GM18520 (cell line): Measurements from ENCODE around the gene GLA.

Experiments
- ATAC-seq: cut with Tn5 transposase; IDR thresholded peaks from one replicate; pipeline ENCODE4 v1.9.1; 2021; ENCODE audit not compliant: unreplicated experiment

The GLA gene

DNA sequence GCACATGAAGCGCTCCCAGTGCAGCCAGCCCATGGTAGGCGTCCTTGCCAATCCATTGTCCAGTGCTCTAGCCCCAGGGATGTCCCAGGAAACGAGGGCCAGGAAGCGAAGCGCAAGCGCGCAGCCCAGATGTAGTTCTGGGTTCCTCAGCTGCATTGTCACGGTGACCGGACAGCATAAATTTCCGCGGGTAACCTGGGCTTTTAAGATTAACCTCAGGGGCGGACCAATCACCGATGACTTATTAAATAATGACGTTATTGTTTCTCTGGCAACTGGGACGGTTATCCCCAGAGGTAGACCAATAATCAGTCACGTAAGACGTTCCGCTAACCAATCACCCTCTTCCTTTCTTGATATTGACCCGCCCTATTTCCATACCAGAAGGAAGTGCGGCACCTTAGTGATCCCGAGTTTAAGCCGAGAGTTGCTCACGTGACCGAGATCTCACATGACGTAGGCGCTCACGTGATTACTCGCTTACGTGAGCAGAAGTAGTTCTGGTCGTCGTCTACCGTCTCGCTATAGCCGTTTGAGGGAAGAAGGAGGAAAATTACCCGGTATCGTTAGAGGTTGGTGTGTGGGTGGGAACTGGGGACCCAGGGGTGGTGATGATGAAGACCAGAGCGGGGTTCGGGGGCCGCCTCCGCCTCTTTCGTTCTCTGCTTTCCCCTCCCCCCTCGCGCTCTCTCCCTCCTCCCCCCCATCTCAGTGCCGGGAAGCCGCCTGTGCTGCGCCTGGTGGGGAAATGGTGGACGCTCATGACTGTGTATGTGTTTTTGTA is at the start of gene GLA, which contains the start of gene HNRNPH2:
GLA (minus strand) TSS at position 178 of the 784 bp plus-strand sequence; CDS start at position 156, 22 bp downstream.
HNRNPH2 (plus strand) TSS at position 475 of the 784 bp plus-strand sequence. CDS start 3,767 bp downstream, outside the sequence.
- peak; percentile 93 for ATAC-seq

DNA sequence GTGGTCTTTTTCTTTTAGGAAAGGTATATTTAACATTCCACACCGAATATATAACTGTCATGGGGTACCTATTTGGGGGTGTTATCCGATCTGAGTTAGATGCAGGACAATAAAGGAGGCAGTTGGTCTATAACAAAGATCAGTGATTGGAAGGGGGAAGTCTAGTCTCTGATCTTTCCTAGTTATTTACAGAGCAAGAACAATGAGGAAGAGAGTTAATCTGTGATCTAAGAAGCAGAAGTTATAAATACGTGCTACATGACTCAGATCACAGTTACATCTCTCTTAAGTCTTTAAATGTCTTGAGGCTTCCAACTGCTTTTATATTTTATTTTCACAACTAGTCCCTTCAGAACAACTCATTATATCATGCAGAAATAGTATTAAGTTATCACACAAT is 44.3 kb upstream of the GLA start:
- no peak for ATAC-seq

DNA sequence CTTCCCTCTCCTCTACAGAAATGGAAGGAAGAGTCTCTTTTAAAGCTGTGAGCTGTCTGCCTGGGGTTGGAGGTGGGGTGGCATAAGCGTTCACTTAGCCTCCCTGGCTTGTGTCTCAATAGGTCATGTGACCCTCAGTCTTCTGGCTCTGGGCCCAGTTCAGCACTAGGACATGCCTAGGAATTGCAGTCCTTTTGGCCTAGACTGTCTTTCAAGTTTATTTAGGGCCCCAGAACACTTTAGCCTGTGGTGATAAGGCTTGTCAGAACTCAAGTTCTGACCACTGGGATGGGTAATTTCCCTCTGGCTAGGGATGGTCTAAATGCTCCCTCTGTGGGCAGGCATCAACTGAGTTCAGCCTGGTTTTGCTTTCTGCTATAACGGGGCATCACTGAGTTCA is 43.2 kb upstream of the GLA start:
- no peak for ATAC-seq

DNA sequence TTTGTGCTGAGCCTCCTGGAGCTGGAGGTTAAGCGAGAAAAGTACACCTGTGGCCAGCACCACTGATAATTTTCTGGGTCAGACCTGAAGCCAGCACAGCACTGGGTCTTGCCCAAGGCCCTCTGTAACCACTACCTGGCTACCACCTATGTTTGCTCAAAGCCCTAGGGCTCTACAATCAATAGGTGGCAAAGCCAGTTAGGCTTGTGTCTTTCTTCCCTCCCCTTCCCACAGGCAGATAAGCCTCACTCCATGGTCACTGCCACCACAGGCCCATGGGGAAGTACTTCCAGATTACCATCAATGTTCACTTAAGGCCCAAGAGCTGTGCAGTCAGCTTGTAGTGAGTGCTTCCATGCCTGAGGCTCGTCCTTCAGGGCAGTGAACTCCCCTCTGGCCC is 42.4 kb upstream of the GLA start:
- ATAC-seq: no peak

DNA sequence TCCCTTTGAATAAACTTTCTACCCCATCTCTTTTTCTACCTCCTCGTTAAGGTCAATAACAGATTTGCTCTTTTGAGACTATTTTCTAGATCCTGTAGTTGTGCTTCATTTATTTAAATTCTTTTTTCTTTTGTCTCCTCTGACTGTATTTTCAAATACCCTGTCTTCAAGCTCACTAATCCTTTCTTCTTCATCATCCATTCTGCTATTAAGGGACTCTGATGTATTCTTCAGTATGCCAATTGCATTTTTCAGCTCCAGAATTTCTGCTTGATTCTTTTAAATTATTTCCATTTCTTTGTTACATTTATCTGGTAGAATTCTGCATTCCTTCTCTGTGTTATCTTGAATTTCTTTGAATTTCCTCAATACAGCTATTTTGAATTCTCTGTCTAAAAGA is 41.6 kb upstream of the GLA start:
- ATAC-seq: no peak

DNA sequence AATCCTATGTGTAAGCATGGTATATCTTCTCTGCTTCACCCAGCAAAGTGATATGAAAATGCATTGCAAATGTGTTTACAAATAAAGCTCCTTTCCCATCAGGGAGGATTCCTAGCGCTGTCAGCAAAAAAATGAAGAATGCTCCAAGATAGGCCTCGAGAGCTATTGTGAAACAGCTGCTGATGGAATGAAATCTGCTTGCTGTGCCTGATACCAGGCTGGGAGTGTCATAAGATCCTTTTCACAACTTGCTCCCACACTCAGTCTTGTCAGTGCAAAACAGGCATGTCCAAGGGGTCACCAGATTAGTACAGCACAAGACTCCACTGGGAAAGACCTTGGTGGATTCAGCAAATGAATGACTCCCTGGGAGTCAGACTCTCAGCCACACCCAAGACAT is 34.4 kb upstream of the GLA start:
- no peak for ATAC-seq

DNA sequence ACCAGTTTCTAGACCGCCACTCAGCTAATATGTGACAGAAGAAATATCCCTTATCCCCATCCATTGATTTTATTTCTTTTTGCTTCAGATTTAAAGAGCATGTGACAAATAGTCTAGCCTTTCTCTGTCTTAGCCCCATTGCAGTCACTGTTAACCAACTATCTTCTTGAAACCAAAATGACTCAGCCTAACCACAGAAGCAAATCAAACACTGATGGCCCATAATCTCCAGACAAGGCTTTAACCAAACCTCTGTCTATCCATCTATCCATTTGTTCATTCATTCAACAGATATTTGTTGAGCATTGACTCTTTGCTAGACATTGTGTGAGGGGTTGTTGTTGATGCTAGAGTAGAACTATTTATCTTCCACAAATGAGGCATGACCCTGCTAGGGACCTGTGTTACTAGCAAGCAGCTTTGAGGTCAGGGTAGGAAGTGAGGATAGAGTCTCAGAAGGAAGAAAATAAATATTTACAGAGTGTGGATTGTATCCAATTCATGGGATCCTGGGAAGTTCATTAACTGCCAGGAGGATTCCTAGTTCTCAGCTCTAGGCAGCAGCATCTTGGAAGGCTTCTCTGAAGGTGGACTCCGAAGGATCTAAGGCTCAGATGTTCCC is 22.8 kb upstream of the GLA start:
- peak; percentile 96 for ATAC-seq

DNA sequence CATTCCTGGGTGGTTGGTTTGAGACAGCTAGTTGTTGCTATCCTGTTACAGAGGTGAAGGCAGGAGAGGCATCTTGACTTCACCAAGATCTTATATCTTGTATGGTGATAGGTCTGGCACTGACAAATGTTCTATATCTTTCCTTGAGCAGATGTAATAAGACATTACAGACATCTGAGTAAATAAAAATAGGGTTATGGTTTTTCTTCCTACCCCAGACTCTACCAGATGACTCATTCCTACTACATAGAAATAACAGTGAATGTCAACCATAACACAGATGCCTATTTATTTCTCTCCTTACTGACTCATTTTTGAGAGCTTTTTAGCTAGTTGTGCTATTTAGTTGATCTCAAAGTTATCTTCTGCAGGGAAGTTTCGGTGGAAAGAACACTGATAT is 22.2 kb upstream of the GLA start:
- ATAC-seq: no peak

DNA sequence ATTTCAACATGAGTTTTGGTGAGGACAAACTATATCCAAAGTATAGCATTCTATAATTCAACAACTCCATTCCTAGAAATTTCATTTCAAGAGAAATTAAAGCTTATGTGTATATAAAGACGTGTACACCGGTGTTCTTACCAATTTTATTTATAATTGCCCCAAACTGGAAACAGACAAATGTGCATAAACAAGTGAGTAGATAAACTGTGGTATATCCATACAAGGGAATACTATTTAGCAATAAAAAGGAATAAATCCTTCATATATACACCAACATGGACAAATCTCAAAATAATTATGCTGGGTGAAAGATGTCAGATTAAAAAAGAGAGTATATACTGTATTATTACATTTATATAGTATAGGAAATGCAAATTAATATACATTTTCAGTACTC is 20.2 kb upstream of the GLA start:
- ATAC-seq: no peak

DNA sequence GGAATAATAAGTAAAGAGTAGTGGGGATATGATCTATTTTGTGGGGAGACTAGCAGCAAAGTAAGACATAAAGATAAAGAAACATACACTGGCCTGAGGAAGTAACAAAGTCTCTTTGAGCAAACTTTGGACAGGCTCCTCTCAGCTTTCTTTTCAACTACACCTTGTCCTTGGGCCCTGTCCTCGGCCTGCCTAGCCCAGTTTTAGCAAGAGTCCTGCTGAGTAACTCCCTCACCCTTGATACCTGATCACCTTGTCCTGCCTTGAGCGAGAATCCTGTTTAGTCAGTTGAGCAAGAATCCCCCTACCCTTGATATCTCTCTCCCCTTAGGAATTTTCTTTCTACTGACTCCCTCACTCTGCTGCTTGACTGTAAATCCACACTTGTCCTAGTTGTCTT is 11.8 kb upstream of the GLA start:
- no peak for ATAC-seq

DNA sequence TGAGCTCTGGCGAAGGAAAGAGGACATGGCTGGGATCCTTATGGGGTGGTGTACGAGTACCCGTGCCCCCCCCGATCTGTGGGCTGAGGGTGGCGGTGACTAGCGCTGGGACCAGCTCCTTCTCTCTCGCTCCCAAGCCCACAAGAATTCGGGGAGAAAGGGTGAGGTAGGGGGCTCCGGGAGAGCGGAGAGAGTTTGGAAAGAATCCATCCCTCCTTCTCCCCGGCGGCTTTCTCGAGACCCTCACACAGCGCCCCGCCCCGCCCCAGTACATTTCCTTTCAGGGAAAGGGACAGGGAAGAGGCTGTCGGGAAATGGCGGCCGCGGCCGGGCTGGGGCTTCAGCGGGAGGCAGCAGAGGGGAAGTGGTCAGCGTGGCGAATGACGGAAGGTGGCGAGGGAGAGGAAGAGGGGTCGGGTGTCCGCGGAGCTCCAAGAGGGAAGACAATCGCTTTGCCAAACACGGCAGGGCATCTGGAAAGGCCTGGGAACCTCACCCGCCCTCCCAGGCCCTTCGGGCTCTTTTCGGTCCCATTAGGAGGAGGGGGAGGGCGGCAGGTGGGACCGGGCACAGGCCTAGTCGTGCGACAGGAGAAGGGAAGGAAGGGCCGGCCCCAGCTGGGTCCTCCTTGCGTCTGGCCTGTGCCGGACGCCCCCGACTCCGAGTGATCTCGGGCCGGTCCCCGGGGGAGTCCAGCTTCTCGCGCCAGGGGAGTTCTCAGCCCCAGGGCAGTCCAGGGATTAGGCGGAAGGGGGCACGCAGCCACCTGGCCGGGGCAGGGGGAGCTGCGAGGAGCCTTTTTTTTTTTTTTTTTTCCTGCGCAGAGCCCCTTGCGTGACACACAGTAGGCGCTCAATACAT is 10.5 kb upstream of the GLA start:
- ATAC-seq: no peak

DNA sequence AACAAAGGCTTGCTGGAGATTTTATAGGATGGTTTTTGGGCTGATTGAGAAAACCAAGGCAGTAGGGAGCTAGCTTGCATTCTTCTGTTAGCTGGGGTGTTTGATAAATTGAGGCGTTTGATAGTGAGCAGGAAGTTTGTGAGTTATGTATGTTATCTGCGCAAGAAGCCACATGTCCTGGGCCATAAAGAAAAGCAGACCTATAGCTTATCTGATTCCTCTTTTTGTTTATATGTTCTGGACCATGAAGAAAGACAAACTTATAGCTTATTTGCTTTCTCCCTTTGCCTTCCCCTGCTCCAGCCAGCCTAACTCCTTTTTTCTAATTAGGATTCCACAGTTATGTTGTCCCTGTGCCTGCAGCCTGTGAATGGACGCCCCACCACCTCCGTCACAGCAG is 9.5 kb upstream of the GLA start:
- no peak for ATAC-seq

DNA sequence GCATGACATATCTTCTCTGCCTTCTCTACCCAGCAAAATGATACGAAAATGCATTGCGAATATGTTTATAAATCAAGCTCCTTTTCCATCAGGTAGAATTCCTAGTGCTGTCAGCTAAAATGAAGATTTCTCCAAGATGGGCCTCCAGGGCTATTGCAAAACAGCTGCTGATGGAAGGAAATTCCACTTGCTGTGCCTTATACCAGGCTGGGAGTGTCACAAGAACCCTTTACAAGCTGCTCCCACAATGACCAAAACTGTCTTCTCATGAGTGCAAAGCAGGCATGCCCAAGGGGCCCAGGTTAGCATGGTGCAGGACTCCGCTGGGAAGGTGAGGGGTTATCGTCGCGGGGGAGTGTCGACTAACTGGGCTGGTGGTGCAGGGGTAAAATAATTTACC is 9.0 kb upstream of the GLA start:
- ATAC-seq: no peak

DNA sequence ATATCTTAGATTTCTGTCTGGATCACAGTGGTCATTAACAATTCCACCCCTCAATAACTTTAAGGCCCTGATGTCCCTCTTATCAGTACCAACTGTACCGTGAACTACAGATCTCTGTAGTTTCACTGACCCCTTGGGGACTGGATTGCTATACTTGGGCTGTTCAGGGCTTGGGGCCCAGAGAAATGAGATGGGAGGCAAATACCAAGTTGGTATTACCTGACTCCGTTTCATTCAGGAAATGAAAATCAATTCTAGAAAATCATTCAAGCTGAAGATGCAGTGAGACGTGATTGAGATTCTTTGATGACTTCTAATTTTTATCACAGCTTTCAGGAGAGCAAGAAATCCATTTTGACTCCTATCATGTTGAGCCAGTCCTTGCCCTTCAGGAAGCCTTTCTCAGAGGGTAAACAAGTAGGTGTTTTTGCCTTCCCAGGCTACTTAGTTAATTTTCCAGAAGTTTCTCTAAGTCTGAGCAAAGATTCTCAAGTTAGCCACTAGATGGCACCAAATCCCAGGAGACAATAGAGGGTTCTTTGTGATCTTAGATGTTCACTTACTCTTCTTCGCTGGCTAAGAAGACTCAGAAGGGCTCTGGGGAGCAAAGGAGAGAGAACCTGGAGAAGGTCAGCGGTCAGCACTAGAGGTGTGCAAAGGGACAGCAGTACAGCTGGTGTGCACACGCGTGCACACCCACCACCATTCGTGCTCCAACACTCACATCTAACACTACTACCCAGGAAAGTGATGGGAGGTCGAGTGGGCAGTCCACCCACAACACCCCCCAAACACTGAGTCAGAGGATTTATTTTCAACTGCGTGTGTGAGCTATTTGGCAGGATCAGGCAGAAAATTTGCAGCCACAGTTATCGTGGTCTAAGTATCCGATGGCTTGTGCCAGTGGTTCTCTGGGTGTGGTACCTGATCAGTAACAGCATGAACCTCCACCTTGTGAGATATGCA is 7.7 kb upstream of the GLA start:
- no peak for ATAC-seq

DNA sequence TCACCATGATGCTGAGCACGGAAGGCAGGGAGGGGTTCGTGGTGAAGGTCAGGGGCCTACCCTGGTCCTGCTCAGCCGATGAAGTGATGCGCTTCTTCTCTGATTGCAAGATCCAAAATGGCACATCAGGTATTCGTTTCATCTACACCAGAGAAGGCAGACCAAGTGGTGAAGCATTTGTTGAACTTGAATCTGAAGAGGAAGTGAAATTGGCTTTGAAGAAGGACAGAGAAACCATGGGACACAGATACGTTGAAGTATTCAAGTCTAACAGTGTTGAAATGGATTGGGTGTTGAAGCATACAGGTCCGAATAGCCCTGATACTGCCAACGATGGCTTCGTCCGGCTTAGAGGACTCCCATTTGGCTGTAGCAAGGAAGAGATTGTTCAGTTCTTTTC is 4.3 kb upstream of the GLA start:
- no peak for ATAC-seq

DNA sequence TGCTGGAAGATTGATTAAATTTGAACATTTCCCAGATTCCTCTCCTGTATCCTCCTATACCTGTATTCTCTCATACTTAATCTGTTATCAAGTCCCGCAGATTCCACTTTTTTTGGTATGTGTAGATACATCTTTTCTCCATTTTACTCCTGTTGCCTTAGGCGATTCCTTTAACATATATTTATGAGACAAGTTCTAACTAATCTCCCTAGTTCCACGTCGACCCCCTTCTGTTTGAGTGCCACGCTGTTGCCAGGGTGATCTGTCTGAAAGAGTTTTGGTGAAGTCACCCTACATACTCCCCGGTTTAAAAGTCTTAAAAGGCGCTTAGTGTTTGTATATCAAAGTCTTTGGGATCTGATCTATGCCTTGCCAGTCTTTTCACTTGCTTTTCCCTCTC is 2.7 kb upstream of the GLA start:
- no peak for ATAC-seq

DNA sequence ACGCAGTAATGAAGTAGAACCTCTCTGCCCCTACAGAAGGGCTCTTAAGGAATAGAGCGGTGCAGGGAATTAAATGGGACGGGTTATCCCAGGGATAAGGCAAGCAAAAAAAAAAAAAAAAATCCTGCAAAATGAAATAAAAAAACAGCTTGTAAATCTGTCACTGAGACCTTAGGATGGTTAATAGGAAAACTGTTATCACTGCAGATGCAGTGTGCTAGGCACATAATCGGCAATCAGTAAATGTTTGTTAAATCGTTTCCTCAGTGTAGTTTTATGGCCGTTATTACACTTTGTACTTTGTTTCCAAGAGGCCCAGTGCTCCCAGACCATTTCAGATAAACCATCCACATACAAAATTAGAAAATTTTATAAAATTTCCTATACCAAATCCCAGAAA is 1.3 kb upstream of the GLA start:
- ATAC-seq: no peak

DNA sequence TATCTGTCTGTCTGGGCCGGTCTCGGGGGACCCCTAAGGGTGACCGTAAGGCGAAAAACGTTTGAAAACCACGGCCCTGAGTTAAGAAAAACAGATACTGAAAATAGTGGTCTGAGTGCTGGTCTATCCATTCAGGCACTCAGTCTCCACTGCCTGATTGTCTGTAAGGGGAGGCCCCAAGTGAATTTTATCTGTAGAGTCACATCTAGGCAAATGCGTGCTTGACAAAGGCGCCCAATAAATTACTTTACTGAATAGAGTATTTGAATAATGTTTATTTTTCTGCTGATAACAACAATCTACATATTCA is 762 bp upstream of the GLA start:
- no peak for ATAC-seq

DNA sequence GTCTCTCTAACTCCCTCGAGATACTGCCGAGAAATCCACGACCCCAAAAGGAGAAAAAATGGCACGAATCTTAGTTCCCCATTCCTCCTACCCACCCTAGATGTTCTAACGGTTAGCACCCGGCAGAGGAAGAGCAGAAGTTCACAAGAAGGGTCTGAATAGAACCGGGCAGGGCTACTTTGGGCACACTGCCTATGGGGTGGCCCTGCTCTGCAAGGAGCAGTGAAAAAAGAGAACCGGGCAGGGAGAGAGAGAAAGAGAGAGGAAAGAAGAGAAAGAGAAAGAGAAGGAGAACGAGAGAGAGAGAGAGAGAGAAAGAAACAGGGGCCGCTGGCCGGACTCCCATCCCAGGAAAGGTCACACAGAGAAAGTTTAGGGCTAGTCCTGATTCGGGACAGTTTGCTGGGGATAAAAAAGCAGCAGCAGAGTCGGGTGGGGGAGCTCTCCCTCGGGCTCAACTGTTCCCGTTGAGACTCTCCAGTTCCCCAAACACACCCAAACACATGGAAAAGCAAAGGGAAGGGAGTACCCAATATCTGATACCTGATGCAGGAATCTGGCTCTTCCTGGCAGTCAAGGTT is 468 bp downstream of the GLA start:
- ATAC-seq: no peak

DNA sequence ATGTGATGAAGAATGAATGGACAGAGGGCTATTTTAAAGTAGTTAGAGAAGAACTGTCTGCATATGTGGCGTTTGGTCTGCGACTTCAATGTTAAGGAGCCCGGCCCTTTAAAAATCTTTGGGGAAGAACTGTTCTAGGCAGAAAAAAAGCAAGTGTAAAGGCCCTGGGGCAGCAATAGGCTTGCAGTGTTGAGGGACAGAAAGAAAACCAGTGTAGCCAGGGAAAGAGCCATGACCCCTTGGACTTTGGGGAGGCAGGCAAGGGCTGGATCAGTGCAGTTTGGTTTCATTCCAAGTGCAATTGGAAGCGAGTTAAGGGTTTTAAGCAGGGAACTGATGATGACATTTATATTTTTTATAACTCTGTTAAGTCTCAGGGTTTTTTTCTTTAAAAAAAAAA is 7.9 kb downstream of the GLA start:
- no peak for ATAC-seq
